ENCODE results near the gene KCND3. TPM values are rescaled to one million over a fixed set of nuclear protein-coding genes. Genes with fewer than 3 reads are reported as not detected.

The KCND3 gene
- total RNA-seq, 4 donors from 2014 or later, result 0.35 to 4.1 (median 0.90) TPM

DNA sequence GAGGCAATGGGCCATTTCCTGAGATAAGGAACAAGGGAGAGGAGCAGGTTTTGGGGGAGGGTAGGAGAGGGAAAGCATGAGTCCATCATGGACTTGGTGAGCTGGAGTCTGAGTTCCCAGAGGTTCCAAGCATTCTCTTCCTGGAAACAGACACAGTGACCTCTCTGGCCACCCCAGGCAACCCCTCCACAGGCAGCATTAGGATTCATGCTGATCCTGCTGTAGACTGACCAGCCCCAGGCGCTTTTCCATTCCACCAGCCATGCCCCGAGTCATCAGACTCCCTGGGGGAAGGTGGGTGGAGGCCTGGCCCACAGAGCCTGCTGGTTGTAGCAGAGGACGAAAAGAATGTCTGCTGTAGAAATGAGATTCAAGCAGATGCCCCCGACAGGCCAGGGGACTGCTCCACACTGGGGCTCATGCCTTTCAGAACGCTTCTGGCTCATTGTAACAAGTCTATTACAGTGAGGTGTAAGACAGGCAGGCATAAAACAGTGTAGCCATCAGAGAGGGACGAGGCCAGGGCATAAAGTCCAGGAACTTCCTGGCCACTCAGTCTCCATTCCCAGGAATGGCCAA is 52.2 kb downstream of the KCND3 start:
- H3K9me3 ChIP-seq, result no peaks in the 10 kb centered on the region
- TF ChIP-seq, protein P1, sequence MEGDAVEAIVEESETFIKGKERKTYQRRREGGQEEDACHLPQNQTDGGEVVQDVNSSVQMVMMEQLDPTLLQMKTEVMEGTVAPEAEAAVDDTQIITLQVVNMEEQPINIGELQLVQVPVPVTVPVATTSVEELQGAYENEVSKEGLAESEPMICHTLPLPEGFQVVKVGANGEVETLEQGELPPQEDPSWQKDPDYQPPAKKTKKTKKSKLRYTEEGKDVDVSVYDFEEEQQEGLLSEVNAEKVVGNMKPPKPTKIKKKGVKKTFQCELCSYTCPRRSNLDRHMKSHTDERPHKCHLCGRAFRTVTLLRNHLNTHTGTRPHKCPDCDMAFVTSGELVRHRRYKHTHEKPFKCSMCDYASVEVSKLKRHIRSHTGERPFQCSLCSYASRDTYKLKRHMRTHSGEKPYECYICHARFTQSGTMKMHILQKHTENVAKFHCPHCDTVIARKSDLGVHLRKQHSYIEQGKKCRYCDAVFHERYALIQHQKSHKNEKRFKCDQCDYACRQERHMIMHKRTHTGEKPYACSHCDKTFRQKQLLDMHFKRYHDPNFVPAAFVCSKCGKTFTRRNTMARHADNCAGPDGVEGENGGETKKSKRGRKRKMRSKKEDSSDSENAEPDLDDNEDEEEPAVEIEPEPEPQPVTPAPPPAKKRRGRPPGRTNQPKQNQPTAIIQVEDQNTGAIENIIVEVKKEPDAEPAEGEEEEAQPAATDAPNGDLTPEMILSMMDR (IDR thresholded peaks at IDR 0.05), result no peak
- TF ChIP-seq POLR2A (IDR thresholded peaks at IDR 0.05), result no peak
- DNase-seq, result no peak
- H3K27ac ChIP-seq, result no peak overlapping the region
- no peaks in the 10 kb centered on the region for H3K36me3 ChIP-seq
- no peak overlapping the region for H3K4me3 ChIP-seq
- no peaks in the 10 kb centered on the region for H3K4me1 ChIP-seq
- H3K27me3 ChIP-seq, result no peaks in the 10 kb centered on the region

DNA sequence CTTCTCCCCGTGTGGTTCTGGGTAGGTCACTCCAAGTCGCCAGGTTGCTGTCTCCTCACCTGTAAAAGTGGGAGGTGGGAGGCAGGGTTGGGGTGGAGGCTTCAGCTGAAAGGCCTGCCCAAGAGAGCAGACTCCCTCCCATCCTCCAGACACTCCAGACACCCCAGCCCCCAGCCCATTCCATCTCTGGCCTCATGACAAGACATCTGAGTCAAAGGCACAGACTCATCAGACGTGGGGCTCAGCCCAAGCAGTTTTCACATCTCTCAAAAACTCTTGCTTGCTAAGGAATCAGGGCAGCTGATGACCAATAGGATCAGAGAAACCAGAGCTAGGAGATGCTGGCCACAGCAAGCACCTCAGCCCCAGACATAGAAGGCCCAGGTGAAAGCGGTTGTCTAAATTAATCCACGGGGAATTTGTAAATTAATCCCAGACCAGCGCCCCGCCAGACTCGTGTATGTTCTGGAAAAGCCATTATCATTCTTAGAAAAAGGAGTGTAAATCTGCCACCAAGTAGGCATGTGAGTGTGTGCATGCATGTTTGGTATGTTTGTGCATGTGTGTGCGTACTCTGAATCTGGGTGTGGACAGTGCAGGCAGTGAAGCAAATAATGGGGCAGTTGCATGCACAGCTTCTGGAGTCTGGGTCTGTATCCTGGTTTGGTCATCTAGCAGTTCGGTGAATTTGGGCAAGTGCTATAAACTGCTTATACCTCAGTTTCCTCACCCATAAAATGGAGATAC is 55.2 kb downstream of the KCND3 start:
- no peak for DNase-seq
- H3K27ac ChIP-seq, result no peak overlapping the region
- no peaks in the 10 kb centered on the region for H3K9me3 ChIP-seq
- no peaks in the 10 kb centered on the region for H3K27me3 ChIP-seq
- H3K36me3 ChIP-seq, result no peaks in the 10 kb centered on the region
- TF ChIP-seq POLR2A (IDR thresholded peaks at IDR 0.05), result no peak
- TF ChIP-seq, protein P1 (IDR thresholded peaks at IDR 0.05), result no peak
- H3K4me3 ChIP-seq, result no peak overlapping the region
- H3K4me1 ChIP-seq, result no peaks in the 10 kb centered on the region

DNA sequence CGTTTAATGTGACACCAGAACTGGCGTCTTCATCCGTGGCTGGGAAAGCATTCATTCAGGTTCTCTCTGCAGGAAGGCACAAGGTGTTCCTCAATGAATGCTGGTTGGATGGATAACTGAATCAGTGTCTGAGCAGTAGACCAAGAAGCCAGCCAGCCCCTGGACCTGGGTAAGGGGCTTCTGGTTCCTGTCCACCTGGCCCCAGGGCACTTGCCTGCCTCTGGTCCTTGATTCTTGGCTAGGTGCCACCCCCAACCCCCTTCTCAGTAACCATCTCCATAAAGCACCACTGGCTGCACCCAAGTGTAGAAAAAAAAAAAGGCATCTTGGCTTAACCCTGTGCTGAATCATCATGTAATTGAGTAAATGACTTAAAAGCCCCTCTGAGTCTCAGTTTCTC is 59.1 kb downstream of the KCND3 start:
- no peak for DNase-seq
- TF ChIP-seq POLR2A (IDR thresholded peaks at IDR 0.05), result no peak
- TF ChIP-seq, protein P1 (IDR thresholded peaks at IDR 0.05), result no peak
- H3K27ac ChIP-seq, result no peak overlapping the region

DNA sequence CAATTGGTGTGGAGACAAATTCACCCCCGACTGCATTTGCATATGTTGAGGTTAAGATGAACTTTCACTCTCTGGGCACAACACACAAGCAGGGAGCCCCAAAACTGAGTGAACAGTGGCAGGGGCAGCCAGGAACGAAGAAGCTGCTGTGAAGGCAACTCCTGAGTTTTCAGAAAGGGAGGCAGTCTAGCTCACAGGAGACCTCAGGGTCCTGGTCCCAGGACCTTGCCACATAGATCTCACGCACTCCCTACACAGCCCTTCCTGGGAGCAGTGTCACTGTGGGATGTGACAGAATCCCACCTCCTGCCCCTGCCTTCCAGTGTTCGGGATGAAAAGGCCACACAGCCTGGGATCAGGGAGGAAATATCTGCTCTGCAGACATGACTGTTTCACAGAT is 60.9 kb downstream of the KCND3 start:
- Histone ChIP-seq H3K4me1 (no peaks in the 10 kb centered on the region), H3K27ac (no peak overlapping the region), H3K4me3 (no peak overlapping the region), H3K36me3 (no peaks in the 10 kb centered on the region), H3K9me3 (no peaks in the 10 kb centered on the region), H3K27me3 (no peaks in the 10 kb centered on the region)
- TF ChIP-seq, protein P1 (IDR thresholded peaks at IDR 0.05), result no peak
- no peak for TF ChIP-seq POLR2A (IDR thresholded peaks at IDR 0.05)
- no peak for DNase-seq

More for the DNA sequence above, 59.1 kb downstream of the KCND3 start:
- Histone ChIP-seq H3K36me3 (no peaks in the 10 kb centered on the region), H3K4me3 (no peak overlapping the region), H3K4me1 (no peaks in the 10 kb centered on the region), H3K27me3 (no peaks in the 10 kb centered on the region), H3K9me3 (no peaks in the 10 kb centered on the region)

DNA sequence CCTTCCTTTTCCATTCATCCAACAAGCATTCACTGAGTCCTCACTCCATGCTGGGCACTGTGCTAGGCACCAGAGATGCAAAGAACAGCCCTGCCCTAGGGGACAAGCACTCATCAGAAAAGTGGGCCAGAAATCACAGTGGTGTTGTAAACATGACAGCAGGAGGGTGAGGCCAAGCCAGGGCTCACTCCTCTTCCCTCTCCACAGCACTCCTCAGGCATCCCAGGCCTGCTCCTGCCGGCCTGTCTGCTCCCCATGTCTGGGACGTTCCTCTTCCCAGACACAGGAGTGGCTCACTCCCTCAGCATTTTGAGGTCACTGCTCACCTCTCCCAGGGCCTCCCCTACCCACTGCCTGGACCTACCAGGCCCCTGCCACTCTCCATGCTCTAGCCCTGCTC is 61.8 kb downstream of the KCND3 start:
- no peaks in the 10 kb centered on the region for H3K27me3 ChIP-seq
- no peaks in the 10 kb centered on the region for H3K4me1 ChIP-seq
- DNase-seq, result no peak
- no peak overlapping the region for H3K4me3 ChIP-seq
- no peak overlapping the region for H3K27ac ChIP-seq
- H3K36me3 ChIP-seq, result no peaks in the 10 kb centered on the region
- no peaks in the 10 kb centered on the region for H3K9me3 ChIP-seq
- TF ChIP-seq POLR2A (IDR thresholded peaks at IDR 0.05), result no peak
- TF ChIP-seq, protein P1 (IDR thresholded peaks at IDR 0.05), result no peak

Data from Peyer's patch (tissue), 4 donors.